ENCODE results near the gene SRD5A2. TPM values are rescaled to one million over a fixed set of nuclear protein-coding genes. Genes with fewer than 3 reads are reported as not detected.

The SRD5A2 gene
- total RNA-seq, 1 donor from 2014 or later: not detected

DNA sequence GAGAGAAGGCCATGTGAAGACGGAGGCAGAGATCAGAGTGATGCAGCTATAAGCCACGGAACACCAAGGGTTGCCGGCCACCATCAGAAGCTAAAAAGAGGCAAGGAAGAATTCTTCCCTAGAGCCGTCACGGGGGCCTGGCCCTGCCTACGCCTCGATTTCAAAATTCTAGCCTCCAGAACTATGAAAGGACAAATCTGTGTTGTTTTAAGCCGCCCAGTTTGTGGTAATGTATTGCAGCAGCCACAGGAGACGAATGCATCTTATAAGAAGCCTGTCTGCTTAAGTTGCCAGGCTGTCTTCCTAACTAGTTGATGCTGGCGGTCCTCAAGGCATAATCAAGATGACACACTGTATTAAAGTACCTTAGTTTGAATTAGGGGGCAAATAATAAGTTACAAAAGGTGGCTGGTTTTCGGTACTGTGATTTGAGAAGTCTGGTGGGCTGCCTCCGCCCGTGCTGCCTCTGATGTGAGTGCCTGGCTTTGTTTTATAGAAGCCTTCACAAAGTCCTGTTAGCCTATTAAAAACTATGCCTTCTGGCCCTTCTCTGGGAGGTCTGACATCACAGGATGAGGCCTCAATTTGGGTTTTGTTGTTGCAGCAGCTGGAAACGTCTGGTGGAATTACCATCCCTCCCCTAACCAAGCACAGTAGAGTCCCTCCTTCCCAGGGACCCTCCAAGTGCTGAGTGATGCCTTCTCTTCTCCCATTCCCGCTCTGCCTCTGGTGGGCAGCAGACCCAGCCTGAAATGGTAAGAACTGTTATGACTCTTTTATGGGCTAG is 53.6 kb downstream of the SRD5A2 start:
- POLR2A ChIA-PET: no interaction called here
- no peak for ATAC-seq (ENCODE audit: low read depth)
- no peaks in the 10 kb centered on the region for H3K36me3 Mint-ChIP-seq (ENCODE audit: low read depth)
- no peaks in the 10 kb centered on the region for H3K9me3 Mint-ChIP-seq
- CTCF ChIA-PET: interaction anchor here (0.8 to 1.9 kb wide), 2 partner anchors 815 to 816 kb away, joined by 3 to 5 read pairs; no protein-coding TSS in a partner anchor
- intact Hi-C loops (cut with micrococcal nuclease): loop anchor here (10.0 kb wide), 2 partner anchors 1362 to 1442 kb away; no protein-coding TSS in a partner anchor
- H3K4me3 Mint-ChIP-seq: no peak overlapping the region
- TF ChIP-seq, protein P1, sequence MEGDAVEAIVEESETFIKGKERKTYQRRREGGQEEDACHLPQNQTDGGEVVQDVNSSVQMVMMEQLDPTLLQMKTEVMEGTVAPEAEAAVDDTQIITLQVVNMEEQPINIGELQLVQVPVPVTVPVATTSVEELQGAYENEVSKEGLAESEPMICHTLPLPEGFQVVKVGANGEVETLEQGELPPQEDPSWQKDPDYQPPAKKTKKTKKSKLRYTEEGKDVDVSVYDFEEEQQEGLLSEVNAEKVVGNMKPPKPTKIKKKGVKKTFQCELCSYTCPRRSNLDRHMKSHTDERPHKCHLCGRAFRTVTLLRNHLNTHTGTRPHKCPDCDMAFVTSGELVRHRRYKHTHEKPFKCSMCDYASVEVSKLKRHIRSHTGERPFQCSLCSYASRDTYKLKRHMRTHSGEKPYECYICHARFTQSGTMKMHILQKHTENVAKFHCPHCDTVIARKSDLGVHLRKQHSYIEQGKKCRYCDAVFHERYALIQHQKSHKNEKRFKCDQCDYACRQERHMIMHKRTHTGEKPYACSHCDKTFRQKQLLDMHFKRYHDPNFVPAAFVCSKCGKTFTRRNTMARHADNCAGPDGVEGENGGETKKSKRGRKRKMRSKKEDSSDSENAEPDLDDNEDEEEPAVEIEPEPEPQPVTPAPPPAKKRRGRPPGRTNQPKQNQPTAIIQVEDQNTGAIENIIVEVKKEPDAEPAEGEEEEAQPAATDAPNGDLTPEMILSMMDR (IDR thresholded peaks at IDR 0.05): no peak
- no peaks in the 10 kb centered on the region for H3K4me1 Mint-ChIP-seq
- no peak for DNase-seq
- no peak overlapping the region for H3K27ac Mint-ChIP-seq
- peaks cover 38% of the 10 kb centered on the region for H3K27me3 Mint-ChIP-seq

DNA sequence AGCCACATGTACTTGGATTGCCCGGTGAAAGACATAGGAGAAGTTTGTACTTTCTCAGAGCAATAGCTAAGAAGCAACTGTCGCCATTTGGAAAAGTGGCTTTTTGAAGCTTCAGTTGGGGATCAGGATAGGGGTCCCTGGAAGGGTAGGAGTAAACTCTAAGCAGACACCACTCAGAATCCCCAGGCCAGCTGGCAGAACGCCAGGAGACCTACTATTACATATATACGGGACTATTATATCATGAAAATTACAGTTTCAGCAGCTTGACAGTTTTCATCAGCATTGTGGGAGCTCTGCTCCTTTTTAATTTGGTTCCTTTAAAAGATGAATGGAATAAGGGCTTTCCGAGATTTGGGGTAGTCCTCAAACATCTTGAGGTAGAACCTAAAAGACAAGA is 54.9 kb downstream of the SRD5A2 start:
- DNase-seq (no peak), ATAC-seq (ENCODE audit: low read depth) (no peak)
- no peaks in the 10 kb centered on the region for H3K9me3 Mint-ChIP-seq
- no peak overlapping the region for H3K27ac Mint-ChIP-seq
- CTCF ChIA-PET: interaction anchor here (0.7 to 1.9 kb wide), 3 partner anchors 9 to 814 kb away, joined by 3 to 5 read pairs (median 4); no protein-coding TSS in a partner anchor
- H3K4me3 Mint-ChIP-seq: no peak overlapping the region
- intact Hi-C loops (cut with micrococcal nuclease): loop anchor here (2.0 to 10.0 kb wide), 4 partner anchors 193 to 1441 kb away; no protein-coding TSS in a partner anchor
- TF ChIP-seq, protein P1 (IDR thresholded peaks at IDR 0.05): no peak
- POLR2A ChIA-PET: no interaction called here
- H3K4me1 Mint-ChIP-seq: no peaks in the 10 kb centered on the region
- H3K27me3 Mint-ChIP-seq: peaks cover 37% of the 10 kb centered on the region
- H3K36me3 Mint-ChIP-seq (ENCODE audit: low read depth): no peaks in the 10 kb centered on the region

DNA sequence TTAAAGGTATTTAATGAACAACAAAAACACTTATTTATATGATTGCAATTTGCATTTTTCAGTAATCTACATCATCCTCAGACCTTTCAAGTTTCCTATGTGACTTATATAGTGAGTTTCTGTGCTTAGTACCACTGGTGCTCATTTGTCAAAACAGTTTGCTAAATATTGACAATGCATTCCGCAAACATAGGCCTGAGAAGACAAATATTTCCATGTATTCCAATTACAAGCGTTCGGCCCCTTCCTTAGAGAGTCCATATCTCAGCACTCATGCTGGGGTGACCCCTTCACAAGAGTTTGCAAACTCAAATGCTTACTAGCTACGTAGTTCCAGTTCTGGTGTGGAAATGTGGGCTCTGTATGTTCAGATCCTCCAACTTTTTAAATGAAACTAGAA is 56.1 kb downstream of the SRD5A2 start:
- no peak for DNase-seq
- H3K27me3 Mint-ChIP-seq: peaks cover 36% of the 10 kb centered on the region
- no peaks in the 10 kb centered on the region for H3K9me3 Mint-ChIP-seq
- H3K4me1 Mint-ChIP-seq: no peaks in the 10 kb centered on the region
- no peak overlapping the region for H3K4me3 Mint-ChIP-seq
- no peak for ATAC-seq (ENCODE audit: low read depth)
- no peaks in the 10 kb centered on the region for H3K36me3 Mint-ChIP-seq (ENCODE audit: low read depth)
- intact Hi-C loops (cut with micrococcal nuclease): loop anchor here (1.0 to 10.0 kb wide), 5 partner anchors 192 to 1440 kb away; no protein-coding TSS in a partner anchor
- ChIA-PET POLR2A (no interaction called here), CTCF (interaction anchor here (4.4 kb wide), 1 partner anchor 811 kb away, joined by 39 read pairs; no protein-coding TSS in a partner anchor)
- TF ChIP-seq, protein P1 (IDR thresholded peaks at IDR 0.05): no peak
- H3K27ac Mint-ChIP-seq: no peak overlapping the region

DNA sequence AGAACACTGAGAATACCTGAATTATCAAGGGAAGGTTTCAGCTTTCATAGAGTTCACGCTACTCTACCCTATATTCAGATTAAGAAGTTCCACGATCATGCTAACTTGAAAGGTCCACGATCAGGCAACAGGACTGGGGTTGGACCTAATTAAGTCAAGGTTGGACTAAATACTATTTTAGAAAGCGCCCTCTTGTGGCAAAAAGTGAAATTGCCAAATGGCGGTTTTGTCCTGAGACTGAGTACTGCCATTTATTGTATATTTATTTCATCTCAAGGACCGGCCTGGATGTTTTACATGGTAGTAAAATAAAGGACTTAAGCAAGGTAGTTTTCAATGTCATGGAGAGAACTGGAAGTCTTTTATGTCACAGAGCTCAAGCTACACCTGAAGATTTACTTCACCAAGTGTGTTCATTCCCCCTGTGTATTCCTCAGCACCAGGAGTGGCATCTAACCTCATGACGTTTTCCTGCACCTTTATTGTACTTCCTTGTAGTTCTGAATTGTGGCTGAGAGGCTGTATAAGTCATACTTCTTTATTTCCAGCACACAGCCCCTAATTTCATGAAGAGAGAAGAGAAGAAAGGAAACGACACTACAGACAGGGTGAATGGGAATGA is 56.8 kb downstream of the SRD5A2 start:
- Mint-ChIP-seq H3K27me3 (peaks cover 30% of the 10 kb centered on the region), H3K9me3 (no peaks in the 10 kb centered on the region), H3K4me1 (no peaks in the 10 kb centered on the region), H3K27ac (no peak overlapping the region), H3K36me3 (ENCODE audit: low read depth) (no peaks in the 10 kb centered on the region), H3K4me3 (no peak overlapping the region)
- intact Hi-C loops (cut with micrococcal nuclease): loop anchor here (1.0 to 10.0 kb wide), 5 partner anchors 191 to 1439 kb away; no protein-coding TSS in a partner anchor
- ChIA-PET POLR2A (no interaction called here), CTCF (interaction anchor here (1.3 to 4.4 kb wide), 4 partner anchors 47 to 812 kb away, joined by 3 to 39 read pairs (median 12); no protein-coding TSS in a partner anchor)
- ATAC-seq (ENCODE audit: low read depth) (no peak), DNase-seq (no peak)
- TF ChIP-seq, protein P1 (IDR thresholded peaks at IDR 0.05): peak; percentile 21

DNA sequence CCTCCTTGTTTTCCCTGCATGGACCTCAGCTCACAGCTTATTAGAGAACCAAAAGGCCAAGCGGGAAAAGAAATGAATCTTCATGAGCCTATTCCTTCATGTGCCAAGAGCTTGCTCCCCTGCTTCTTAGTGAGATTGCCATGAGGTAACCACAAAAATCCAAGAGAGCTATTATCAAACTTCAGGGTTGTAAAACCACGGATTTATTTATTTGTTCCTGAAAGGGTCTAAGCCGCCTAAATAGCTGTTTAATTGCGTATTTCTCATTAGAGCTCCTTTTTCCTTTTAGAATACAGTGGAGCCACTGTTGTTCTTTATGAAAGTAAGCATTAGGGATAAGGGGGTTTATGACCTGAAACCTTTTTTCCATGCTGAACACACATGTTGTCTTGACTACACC is 58.0 kb downstream of the SRD5A2 start:
- intact Hi-C loops (cut with micrococcal nuclease): loop anchor here (10.0 kb wide), 2 partner anchors 1358 to 1438 kb away; no protein-coding TSS in a partner anchor
- no peak for ATAC-seq (ENCODE audit: low read depth)
- no peaks in the 10 kb centered on the region for H3K4me1 Mint-ChIP-seq
- ChIA-PET CTCF (interaction anchor here (0.8 to 4.4 kb wide), 9 partner anchors 8 to 1358 kb away, joined by 3 to 39 read pairs (median 3); no protein-coding TSS in a partner anchor), POLR2A (no interaction called here)
- no peaks in the 10 kb centered on the region for H3K36me3 Mint-ChIP-seq (ENCODE audit: low read depth)
- no peak for DNase-seq
- no peak overlapping the region for H3K4me3 Mint-ChIP-seq
- TF ChIP-seq, protein P1 (IDR thresholded peaks at IDR 0.05): no peak
- H3K9me3 Mint-ChIP-seq: no peaks in the 10 kb centered on the region
- H3K27ac Mint-ChIP-seq: no peak overlapping the region
- peaks cover 28% of the 10 kb centered on the region for H3K27me3 Mint-ChIP-seq
